AG09319 (cell line): ENCODE data around the gene CDHR3.

Experiments
- DNase-seq: peaks from one replicate; pipeline ENCODE4 v3.0.0-alpha.2; 2010; ENCODE audit warnings: low read depth; ENCODE audit errors: extremely low read depth
- TF ChIP-seq, protein P1 (sequence below): IDR thresholded peaks from 2 replicates; pipeline ENCODE4 v1.5.1; 2011; ENCODE audit warnings: low read depth, mild to moderate bottlenecking, inconsistent platforms, low read length, moderate library complexity

Gene CDHR3

DNA sequence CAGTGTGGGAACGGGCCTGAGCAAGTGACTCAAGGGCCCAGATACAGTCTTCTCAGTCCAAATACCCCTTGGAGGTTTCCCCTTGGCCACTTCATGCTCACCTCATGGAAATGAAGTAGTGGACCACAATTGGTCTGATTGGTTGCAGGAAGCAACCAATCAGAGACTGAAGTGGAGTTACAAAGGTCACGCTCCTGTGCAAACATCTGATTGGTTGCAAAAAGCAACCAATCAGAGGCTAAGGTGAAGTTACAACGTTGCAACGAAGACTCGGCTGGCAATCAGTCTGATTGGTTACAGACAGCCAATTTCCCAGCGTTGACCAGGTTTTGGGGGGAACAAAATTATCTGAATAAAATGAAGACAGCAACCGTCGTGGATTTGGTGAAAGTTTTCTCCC lies 72.5 kb downstream of the CDHR3 start:
- DNase-seq, result no peak
- TF ChIP-seq, protein P1, sequence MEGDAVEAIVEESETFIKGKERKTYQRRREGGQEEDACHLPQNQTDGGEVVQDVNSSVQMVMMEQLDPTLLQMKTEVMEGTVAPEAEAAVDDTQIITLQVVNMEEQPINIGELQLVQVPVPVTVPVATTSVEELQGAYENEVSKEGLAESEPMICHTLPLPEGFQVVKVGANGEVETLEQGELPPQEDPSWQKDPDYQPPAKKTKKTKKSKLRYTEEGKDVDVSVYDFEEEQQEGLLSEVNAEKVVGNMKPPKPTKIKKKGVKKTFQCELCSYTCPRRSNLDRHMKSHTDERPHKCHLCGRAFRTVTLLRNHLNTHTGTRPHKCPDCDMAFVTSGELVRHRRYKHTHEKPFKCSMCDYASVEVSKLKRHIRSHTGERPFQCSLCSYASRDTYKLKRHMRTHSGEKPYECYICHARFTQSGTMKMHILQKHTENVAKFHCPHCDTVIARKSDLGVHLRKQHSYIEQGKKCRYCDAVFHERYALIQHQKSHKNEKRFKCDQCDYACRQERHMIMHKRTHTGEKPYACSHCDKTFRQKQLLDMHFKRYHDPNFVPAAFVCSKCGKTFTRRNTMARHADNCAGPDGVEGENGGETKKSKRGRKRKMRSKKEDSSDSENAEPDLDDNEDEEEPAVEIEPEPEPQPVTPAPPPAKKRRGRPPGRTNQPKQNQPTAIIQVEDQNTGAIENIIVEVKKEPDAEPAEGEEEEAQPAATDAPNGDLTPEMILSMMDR, result no peak

DNA sequence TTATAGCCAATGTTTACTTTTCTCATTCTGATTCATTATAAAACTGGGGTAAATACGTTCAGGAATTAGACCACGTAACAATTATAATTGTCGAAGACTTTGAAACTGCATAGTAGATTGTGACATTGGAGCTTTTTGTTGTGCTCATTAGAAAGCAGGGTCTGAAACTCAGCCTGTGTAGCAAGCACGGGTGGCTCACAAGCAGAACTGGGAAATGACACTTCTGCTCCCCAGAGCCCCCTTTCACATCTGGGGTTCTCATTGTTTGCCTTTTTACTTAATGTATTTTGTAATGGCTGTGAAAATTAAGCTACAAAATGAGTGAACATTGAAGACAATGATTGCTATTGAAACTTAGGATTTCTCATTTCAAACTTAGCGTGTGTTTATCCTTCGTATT lies 72.9 kb downstream of the CDHR3 start:
- TF ChIP-seq, protein P1, result no peak
- DNase-seq, result no peak

DNA sequence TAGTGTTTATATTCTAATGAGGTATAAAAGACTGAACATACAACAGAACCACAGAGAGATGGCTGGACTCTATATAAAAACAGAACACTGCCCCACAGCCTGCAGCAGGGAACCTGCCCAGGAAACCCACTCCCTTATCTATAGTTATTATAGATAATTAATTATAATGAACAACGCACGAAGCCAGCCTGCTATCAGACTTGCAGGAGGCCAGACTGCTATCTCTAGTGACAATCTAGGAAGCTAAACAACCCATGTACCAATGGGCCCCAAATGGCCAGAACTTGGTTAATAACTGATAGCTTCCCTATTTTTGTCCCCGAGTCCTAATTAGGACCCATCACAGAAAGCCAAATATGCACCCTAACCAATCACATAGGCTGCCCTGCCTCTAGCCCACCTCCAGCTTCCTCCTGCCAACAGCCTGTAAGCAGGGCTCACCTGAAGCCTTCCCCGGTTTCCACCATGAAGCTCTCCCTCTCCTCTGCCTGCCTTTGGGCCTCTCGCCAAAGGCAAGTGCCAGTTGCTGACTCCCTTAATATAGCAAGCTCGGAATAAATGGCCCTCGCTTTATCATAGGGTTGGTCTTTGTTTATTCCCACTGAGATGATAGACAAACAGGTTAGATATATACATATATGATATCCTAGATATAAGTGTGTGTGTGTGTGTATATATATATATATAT lies 74.6 kb downstream of the CDHR3 start:
- DNase-seq, result no peak
- TF ChIP-seq, protein P1, result no peak

DNA sequence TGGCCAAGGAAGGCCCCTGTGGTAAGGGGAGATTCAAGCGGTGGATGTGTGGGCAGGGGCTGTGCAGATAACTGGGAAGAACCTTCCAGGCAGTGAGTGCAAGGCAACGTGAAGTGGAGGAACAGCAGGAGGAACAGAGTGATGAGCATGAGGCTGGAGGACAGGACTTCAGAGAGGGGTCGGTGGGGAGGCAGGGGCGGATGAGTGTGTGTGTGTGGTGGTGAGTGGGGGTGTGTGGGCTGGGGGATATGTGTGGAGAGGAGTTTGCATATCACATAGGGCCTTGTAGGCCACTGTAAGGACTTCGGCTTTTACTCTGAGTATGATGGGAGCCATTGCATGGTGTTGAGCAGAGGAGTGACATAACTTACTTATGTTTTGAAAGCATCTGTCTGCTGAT lies 75.2 kb downstream of the CDHR3 start:
- DNase-seq, result no peak
- TF ChIP-seq, protein P1, result no peak

GRCh38 chr7:106038916-106039315 lies 75.9 kb downstream of the CDHR3 start:
- TF ChIP-seq, protein P1, result no peak

GRCh38 chr7:106039486-106040060 lies 76.5 kb downstream of the CDHR3 start:
- TF ChIP-seq, protein P1, result peak; percentile 13
- peak; percentile 57 for DNase-seq

More at GRCh38 chr7:106038916-106039315, 75.9 kb downstream of the CDHR3 start:
- DNase-seq, result no peak

DNA sequence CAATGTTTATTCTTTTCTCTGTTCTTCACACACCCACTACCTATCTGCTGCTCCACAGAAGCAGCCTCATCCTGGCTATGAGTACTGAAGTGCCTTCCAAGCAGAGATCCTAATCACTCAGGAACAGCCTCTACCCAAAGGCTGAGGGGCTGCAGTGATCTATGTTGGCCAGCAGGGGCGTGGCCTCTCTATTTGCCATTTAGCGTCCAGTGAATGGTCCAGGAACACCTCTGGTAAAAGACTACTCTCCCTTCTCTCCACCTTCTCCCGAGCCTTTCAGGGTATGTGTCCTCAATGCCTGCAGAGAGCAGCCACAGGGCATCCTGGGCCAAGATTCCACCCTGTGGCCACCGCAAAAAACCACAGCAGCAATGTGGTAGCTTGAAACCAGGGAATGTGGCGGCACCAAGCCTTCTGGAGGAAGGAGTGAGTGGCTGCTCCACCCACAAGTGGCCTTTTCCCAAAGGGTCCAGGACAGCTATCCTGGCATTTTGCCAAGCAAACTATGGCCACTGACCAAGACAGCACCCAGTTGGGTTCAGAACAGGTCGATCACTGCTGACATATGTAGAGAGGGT lies 78.2 kb downstream of the CDHR3 start:
- TF ChIP-seq, protein P1, result peak; percentile 46
- DNase-seq, result no peak
